NOMO-1 (cell line): ENCODE measurements around the gene TOX3.

Experiments
- DNase-seq, 2 experiments: peaks; one replicate each; lab custom pipeline; 2025; ENCODE audit not compliant: unreplicated experiment in 2 of 2; lab: John Stamatoyannopoulos, UW

Gene TOX3

DNA sequence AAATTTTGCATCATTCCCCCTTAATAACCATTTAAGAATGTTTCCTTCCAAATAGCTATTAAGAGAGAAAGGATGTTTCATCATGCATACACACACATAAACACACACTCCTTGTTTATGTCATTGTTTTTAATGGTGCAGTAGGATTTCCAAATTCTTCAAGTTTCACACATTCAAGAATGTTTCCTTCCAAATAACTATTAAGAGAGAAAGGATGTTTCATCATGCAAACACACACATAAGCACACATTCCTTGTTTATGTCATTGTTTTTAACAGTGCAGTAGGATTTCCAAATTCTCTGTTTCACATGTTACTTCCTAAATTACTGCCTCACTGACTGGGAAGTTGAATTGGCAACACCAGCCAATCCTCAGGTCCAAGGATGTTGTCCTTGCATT is 7.8 kb downstream of the TOX3 start:
- DNase-seq: no peak

DNA sequence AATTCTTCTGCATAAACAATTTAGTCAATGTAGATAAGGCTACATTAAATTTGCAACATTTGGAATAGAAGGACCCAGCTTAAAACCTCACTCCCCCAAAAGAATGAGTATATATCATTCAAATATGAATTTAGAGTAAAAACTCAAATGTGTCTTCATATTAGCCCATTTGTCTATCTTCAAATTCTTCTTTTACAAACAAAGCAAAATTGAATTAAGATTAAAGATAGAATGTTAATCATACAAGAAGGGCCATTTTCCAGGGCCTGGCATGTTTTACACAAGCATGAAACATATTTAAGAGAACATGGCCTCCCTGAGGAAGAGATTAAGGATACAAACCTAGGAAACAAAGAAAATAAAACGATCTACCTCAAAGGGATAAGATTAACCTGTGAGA is 8.4 kb downstream of the TOX3 start:
- no peak for DNase-seq

DNA sequence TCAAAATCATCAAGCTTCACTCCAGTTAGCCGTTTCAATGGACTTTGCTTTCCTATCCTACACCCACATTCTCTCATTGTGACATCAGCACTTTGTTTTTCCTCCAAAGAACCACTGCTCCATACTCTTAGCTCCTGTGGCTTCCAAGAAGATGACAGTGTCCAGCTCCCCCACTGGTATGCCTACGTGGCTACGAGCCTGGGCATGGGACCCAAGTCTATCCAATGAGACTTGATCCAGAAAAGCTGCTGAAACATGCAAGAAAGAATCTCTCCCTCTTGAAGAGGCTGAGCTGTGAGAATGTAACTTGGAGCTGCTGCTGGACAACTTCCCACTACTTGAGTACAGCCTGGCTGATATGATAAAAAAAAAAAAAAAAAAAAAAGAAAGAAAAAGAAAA is 9.4 kb downstream of the TOX3 start:
- DNase-seq: no peak

DNA sequence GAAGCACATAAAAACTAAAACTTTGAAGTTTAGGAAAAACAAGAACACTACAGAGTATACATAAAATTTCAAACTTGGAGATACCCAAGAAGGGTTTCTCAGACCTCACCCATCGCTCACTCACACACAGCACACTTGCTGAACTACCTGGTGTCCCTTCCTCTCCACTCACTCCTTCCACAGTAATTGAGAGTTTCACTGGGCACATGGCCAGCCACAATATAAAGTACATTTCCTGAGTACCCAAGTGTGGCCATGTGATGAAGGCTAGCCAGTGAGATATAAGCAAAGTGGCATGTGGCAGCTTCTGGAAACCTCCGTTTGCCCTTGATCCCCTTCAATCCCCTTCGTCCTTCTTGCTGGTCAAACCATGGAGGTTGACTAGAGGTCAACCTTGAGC is 11.9 kb downstream of the TOX3 start:
- no peak for DNase-seq

DNA sequence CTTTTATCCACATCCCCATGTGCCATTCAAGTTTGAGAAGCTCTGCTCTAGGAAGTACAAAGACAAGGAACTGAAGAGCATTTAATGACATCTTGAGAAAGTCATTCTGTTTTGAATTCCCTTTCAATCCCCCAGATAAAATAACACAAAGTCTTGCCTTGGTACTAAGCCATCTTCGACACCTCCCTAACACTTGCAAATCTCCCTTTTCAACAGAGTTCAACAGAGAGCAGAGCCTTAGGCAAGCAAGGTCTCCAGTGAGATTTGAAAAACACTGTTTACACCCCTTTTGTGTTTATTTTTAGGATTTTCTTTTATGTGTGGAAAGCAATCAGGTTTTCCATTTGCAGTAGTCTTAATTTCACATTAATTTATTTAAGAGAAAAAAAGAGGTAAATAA is 13.6 kb downstream of the TOX3 start:
- DNase-seq: no peak

DNA sequence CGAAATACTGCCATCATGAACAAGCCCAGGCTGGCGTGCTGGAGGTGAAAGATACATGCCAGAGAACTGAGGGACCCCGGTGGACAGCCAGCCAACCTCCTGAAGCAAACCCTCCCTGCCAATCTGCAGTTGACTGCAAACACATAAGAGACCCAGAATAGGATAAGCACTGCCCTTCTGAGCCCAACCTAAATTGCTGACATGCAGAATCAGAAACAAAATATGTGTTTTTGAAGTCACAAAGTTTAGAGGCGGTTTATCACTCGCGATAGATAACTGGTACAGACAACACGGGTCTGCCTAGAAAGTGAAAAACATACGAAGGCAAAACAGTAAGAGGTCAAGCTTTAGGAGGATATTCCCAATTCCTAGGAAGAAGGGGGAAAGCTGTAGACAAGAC is 14.6 kb downstream of the TOX3 start:
- no peak for DNase-seq

DNA sequence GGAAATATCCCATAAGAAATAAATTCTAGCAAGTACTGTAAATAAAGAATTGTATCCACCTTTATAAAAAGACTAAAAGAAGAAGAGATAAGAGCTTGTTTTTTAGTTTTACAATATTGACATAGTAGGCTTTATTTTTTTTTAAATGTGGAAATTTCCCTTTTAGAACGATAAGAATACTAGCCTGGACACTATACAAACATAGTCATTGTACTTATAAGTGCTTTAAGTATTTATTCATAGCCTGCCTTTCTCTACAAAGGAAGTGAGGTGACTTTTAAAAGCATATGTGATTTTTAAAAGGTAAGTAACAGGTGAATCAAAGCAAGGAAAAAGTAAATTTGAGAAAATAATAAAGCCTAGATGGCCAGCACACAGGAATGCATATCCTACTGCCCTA is 17.7 kb downstream of the TOX3 start:
- no peak for DNase-seq

DNA sequence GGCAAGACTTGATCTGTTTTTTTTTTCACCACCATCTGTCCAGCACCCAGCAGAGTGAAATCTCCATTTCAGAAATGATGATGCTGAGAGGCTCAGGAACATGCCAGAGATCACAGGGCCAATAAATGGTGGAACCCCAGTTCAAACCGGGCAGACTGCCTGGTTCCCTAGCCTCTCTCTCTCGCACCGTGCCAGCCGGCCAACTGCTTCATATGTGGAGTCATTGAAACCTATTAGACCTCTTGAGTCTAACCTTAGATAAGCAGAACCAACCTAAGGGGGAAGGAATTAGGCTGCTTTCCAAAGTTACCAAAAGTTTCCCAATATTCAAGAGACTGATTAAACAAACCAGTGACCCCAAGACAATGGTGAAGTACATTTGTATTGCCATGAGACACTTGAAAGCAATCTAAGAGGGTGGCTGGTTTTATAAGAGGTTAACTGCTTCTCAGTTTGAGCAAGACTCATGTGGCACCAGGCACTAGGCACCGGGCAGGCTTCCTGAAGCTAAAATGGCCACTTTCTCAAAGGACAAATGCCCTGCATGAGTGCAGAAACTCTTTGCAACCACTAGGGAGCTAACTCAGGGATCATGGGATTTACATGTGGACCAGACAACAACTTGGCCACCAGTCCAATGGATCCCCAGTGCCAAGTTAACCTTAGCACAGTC is 18.4 kb downstream of the TOX3 start:
- no peak for DNase-seq

DNA sequence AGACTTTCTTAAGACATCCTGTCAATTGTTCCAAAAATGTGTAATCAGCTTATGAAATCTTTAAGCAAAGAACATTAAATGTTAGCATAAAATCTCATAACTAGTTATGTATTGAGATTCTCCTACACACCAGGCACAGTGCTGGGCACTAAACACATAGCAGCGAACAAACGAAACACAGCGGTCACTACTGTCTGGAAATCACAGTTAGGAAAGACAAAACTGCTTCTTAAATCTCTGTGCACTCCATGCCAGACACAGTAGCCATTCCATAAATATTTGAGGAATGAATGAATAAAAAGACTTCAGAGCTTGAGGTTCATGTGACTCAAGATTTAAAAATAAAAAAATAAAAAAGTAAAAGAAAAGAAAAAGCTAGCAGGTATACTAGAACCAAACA is 20.1 kb downstream of the TOX3 start:
- no peak for DNase-seq

DNA sequence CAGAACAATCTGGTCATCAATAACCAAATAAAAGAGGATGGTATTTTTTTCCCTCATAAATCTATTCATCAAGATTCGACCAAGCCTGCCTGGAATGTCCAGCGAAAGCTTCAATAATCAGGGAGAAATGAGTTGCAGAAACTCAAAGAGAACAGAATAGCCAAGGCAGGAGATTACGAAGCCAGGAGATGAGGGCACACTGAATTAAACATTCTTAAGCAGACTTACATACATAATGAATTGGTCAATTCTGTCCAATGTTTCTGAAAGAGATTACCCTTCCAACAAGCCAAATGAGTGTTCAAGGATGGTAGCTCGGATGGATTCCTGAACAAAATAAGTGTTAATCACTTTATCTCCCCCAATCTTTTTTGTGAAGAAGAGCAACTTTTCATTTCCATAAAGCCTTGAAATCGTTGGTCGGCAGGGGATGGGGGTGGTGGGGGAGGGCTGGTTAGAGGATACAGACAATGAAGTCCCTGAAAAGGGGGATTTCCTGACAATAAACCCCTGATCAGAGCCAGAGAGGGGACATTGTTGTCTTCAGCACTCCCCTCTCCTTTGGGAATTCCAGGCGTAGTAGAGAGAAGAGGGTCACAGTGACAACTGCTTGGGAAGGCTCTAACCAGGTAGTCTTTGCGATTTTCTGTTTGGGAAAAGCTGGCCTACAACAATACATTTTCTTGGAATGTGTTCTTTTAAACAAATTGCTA is 20.7 kb downstream of the TOX3 start:
- no peak for DNase-seq

DNA sequence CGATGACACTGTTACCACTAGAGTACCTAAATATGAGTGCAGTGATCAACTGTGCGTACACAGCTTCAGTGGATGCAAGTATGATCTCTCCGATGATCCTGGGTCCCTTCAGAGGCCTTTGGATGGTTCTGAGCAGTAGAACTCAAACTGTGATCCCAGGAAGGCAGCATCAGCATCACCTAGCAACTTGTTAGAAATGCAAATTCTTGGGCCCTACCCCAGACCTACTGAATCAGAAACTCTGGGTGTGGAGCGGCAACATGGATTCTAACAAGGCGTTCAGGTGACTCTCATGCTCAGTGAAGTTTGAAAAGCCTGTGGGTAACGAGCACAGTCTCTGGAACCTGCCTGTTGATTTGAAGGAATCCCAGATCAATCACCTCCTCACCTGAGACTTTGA is 25.4 kb downstream of the TOX3 start:
- no peak for DNase-seq

DNA sequence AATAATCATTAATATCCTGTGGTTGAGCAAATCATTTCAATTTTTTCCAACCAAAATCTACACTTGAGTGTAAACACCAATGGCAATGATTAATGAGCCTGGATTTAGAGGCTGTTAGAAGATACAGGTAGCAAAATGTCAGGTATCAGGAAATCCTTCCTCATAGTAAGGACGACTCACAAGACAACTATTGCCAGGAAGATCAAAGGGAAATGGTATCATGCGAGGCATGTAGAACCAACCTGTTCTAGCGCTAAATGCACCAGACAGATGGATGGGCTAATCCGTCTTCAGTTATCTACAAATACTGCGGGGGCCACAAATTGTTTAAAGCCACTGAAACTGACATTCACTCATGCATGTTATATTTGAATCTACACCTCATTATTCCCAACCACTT is 28.1 kb downstream of the TOX3 start:
- no peak for DNase-seq

DNA sequence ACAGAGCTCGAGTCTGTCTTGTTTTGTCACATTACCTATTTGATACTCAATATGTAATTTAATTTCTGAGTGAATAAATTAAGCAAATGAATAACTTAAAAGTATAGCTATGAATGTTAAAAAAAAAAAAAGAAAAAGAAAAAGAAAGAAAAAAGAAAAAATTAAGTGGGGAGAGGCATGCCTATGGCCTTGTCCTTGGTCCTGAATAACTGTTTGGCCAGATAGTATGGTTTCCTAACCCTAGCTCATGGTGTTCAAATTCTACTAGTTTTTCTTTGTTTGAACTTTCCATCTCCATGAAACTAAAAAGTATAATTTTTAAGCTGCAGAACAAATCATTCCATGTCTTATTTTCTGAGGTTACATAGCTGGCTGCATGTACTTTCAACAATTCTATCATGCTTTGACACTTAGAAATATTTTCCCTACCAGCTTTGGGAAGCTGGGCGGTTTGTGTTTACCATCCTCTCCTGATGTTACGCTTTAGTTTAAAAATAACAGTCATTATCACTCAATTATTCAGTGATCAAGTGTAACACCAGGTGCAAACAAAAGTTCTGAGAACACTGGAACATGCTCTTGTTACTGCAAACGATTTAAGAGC is 31.8 kb downstream of the TOX3 start:
- no peak for DNase-seq

DNA sequence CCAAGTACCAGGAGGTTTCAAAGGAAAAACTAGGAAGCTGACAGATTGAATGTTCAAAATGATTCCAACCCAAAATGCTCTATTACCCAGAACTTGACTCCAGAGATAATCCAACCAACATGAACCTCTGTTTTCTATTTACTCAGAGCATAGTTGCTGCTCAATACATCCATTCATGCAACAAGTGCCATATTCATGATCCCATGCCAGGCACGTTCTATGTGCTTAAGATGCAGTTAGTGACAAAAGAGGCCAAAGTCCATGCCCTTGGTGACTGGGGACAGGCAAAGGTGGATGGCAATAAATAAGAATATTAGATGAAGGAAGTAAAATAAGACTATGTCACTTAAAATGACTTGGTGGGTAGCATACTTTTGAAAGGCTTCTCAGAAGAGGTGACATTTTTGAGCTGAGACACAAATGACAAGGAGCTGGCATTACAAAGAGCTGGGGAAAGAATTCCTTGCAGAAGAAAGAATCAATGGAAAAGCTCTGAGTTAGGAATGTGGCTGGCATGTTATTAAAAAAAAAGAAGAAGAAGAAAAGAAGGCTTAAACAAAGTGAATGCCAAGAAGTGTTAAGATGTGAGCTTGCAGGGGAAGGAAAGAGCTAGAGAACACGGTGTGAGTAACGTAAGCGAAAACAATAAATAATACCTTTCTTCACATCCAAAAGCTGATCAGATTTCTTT is 34.5 kb downstream of the TOX3 start:
- DNase-seq: no peak

DNA sequence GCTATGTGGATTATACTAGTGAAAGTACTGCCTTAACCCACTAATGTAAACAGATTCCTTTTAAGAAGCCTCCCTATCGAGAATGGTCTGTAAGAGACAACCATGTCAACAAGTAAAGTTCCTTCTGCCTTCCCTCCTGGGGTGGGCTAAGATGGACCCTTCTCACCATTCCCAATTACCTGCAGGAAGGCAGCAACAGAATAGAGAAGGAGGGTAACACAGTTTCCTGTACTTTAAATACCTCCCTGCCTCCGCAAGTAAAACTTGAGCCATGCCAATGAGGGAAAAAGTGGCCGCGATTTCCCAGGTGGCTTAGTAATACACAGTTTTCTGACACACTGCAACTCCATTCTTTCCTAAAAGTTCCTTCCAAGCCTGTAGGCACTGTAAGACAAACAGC is 45.2 kb downstream of the TOX3 start:
- DNase-seq: no peak

DNA sequence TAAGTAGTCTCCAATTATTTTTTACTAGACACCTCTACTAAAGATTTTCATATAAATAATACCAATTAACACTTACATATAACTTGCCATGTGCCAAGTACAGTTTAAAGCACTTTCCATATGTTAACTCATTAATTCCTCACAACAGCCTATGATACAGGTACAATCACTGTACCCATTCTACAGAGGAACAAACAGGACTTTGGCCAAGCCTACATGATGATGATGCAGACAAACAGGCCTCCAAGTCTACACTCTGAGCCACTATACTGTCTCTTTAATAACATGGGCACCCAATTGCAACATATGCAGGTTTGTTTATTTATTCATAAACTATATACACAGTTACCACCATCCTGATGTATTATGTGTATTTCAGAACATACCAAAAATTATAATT is 46.0 kb downstream of the TOX3 start:
- no peak for DNase-seq

DNA sequence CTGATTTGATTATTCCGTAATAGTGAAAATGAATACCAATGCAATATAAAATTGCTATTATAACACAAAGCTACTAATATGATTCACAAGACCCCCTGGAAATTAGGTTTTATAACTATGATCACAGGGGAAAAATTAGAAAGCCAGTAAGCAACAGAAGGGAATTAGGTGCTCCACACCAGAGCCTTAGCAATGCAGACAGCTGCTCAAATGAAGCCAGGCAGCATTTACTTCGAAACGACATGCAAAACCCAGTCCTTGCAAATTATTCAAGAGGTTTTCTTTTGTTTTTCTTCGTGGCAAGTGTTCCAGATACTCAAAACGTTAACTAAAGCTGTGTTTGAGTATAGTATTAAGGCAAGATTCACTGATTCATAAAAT is 47.9 kb downstream of the TOX3 start:
- DNase-seq: no peak

DNA sequence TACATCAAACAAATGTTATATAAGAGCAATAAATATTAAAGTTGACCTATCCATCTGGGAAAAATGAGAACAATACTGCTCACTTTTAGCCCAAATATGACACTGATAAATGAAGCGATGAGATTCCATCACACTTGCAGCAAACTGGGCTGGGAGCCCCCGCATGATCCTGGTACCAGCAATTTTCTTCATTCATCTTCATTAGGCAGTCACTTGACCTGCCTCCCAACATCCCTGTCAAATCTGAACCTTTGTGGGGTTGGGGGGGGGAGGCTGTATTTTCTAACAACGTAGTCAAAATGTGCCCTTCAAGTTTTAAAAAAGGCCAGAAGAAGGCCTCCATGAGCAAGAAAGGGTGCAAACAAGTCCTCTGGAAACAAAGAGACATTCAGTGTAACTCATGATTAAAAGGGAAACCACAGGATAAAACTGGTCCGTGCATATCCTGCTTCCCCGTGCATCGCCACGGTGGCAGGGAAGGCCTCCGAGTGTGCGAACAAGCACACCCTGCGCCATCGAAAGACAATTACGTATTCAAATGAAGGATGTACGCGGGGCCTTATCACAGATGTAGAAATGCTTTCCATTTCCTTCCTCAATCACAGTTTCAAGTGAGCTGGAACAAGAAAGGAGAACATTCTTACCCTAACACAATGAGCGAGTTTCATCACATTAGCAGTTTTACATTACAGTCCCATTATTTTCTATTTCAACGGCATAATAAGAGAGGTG is 48.4 kb downstream of the TOX3 start:
- peak; percentile 27 to 67 for DNase-seq

DNA sequence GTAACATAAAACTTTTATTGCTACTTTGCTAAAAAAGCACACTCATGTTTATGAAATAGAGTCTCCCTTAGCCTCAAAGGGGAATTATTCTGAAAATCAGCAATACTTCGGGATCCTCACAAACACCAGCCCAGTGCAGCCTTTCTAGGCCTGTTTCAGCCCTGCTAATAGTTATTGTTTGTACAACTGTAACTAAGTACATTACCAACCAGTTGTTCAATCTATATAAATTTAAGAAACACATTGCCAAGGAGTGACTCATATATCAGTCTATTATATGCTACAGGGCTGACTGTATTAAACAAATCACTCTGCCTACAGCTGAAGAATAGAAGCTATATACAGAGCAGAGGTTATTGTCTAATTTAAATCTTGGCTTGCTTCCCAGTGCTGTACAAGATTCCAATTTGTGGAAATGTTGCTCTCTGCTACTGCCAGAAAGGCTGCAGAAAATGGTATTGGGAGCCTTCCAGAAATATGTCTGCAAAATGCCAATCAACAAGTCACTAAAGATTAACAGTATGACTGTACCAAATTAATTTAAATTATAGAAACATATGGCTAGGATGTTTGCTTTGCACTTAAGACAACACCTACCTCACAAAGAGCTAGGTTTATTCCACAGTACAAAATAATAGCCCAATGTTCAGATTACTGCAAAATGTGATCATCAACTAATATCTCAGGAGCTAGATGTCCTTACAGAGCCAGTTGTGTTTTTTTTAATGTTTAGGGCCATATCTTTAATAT is 49.7 kb downstream of the TOX3 start:
- DNase-seq: no peak

DNA sequence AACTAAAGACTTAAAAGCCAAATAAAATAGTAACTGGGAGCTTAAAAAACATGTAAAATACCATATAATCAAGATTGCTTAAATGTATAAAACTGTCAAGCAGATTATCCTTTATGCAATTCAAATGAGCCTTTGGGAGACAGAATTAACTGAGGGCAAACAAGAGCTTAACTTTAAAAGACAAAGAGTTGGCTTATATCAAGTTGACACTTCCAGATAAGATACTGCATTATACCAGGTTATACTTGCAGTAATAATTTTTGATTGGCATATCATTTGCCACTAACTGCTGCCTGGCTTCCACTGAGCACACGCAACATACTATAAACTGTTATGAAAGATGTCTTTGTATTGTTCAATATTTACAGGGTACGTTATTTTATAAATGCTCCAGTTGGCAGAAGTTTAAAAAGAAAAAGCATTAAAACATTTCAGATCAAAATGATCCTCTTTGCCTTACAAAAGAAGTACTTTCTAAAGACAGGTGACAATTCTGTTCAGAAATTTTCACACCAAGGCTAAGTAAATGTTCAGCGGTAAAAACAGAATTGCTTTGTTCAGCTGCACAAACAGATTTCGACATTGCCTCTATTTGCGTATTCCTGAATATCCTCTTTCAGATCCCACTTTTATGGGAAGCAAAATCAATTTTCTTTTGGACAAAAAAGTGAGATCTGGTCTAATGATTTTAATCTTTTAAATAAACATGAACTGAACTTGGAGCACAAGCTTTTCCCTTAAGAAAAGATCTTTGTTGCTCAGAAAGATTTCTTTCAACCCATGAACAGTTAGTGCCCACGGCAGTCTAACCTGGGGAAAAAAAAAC is 50.7 kb downstream of the TOX3 start:
- no peak for DNase-seq
